Measurements from ENCODE around the gene GREB1L.

DNA sequence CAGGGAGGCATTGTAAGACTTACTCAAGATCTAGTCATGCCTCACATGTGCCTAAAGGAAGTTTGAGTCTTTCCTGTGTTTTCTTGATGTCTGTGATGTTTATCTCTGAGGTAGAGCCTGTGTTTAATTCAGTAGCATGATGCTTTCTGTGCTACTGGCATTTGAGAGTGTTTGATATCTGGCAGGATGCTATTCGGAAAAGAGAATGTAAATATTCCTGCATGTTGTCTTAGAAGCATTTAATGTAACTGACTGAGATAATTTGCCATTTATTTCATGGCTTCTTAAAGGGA is 58.8 kb downstream of the GREB1L start:
- TF ChIP-seq EZH2 (IDR thresholded peaks at IDR 0.05; ENCODE audit: insufficient read depth, poor library complexity, severe bottlenecking) (no peak), EZH2phosphoT487 (IDR thresholded peaks at IDR 0.05; ENCODE audit: insufficient read depth, low read depth) (no peak)

All from GM23248 (cell line).